Activated CD4-positive, alpha-beta T cell treated with anti-CD3 and anti-CD28 coated beads for 48 hours (primary cell): ENCODE measurements around the gene AGER.

Experiments used
- DNase-seq: peaks from one replicate; pipeline ENCODE4 v3.0.0-alpha.2; 2020

AGER gene

GRCh38 chr6:32185681-32186131 is 1.7 kb upstream of the AGER start:
- peak; percentile 71 for DNase-seq

DNA sequence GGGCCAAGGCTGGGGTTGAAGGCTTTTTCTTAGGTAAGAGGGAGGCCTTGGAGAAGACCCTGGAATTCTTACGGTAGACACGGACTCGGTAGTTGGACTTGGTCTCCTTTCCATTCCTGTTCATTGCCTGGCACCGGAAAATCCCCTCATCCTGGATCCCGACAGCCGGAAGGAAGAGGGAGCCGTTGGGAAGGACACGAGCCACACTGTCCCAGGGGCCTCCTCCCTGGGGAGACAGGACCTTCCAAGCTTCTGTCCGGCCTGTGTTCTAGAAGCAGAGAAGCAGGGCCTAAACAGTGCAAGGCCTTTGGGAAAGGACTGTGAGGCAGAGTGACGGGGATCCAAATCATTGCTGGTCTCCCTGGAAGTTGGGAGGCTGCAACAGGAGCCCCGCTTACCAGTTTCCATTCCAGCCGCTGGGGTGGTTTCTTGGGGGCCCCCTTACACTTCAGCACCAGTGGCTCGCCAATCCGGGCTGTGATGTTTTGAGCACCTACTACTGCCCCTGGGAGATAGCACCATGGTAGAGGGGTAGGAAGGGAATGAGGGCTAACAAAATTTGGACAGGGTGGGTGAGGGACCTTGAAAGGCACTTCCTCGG is 470 bp downstream of the AGER start:
- no peak for DNase-seq

DNA sequence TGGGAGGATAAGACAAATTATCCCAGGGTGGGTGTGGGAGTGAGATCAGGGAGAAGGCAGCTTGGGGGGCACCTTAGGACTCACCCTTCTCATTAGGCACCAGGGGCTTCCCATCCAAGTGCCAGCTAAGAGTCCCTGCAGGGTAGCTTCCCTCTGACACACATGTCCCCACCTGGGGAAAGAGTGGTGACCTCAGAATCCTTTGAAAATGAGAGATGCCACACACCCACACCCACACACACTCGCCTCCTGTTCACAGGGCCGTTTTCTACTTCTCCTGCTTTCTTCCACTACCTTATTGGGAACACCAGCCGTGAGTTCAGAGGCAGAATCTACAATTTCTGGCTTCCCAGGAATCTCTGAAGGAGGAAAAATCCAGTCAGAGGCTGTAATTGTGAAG is 1.0 kb downstream of the AGER start:
- DNase-seq = no peak

- no peak for DNase-seq
These were observed 1.5 kb downstream of the AGER start for GRCh38 chr6:32182555-32182981.

DNA sequence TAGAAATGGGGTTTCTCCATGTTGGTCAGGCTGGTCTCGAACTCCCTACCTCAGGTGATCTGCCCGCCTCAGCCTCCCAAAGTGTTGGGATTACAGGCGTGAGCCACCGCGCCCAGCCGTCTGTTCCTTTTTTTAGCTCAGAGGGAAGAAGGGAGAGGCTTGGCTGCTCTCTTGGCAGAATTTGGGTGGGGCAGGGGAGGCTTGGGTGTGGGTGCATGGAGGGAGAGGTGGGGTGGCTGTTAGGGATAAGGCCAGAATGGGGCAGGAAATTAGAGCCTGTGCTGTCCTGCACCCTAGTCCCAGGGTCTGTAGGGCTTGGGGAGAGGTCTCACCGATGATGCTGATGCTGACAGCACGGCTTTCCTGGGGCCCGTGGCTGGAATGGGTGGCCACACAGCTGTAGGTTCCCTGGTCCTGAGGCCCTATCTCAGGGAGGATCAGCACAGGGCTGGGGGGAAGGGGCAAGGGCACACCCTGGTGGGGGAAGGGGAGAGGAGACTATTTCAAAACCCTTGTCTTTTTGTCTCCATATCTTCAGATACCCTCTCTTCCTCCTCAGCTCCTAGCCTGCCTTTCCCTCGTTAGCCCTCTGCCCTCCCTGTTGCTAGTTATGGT is 2.0 kb downstream of the AGER start:
- DNase-seq = no peak

GRCh38 chr6:32181148-32181702 is 2.8 kb downstream of the AGER start:
- no peak for DNase-seq

DNA sequence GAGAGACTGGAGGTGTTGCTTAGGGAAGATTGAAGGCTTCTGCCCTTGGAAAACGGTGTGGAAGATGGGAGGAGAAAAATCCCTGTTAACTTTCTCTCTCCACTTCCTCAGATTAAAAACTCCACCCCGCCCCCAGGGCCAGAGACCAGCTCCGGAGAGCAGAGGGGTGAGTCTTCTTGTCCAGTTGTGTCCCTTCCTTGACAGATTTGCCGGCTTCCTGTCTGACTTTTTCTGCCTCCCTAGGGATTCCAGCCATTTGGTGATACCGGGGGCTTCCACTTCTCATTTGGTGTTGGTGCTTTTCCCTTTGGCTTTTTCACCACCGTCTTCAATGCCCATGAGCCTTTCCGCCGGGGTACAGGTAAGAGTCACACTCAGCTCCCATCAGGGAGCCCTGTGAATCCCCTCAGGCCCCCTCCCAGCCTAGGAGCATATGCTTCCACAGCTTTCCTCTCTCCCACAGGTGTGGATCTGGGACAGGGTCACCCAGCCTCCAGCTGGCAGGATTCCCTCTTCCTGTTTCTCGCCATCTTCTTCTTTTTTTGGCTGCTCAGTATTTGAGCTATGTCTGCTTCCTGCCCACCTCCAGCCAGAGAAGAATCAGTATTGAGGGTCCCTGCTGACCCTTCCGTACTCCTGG is 4.2 kb downstream of the AGER start:
- DNase-seq = no peak

GRCh38 chr6:32178547-32179440 is 5.3 kb downstream of the AGER start:
- DNase-seq = no peak

GRCh38 chr6:32177788-32178546 is 6.1 kb downstream of the AGER start, which contains the start of gene RNF5:
Gene RNF5, plus strand, starts transcription at chr6:32178405. Its CDS starts 107 bp downstream, at chr6:32178512.
- peak; percentile 94 for DNase-seq

- DNase-seq = peak; percentile 53
These were observed 6.8 kb downstream of the AGER start for GRCh38 chr6:32177183-32177787.

DNA sequence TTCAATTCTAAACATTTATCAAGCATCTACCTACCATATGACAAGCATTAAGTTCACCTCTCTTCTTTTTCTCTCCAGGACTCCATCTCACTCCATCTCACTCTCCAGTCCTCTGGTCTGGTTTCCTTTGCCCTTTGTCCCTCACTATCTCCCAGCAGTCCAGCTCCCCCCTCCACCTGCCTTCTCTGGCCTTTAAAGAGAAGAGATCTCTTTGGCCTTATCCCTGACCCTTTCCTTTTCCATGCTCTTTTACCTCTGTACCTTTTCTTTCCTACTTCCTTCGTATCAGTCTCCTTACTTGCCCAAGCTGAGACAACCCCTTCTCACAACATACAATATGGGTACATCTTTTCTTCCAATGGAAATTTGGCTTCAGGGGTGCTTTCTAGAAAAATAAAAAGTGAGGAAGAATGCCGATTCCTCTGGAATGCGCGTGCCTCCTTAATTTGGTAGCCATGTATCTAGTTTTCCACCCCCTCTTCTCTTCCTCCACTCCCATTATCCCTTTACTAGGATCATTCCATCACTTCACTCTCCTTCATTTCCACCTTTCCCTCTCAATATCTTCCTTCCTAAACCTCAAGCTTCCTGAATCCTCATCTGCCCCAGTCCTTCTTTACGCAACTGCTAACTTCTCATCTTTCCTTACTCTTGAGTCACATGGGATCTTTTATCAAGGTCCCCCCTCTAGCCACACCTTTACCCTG is 7.4 kb downstream of the AGER start:
- no peak for DNase-seq

GRCh38 chr6:32175711-32176475 is 8.2 kb downstream of the AGER start, which contains the start of gene AGPAT1:
Gene AGPAT1, minus strand, starts transcription at chr6:32176084. Its CDS starts 4,588 bp downstream, at chr6:32171496.
- DNase-seq = peak; percentile 98

- DNase-seq = no peak
These were observed 8.7 kb downstream of the AGER start for GRCh38 chr6:32175322-32175710.

GRCh38 chr6:32174416-32174815 is 9.6 kb downstream of the AGER start:
- no peak for DNase-seq

- no peak for DNase-seq
These were observed 10.9 kb downstream of the AGER start for GRCh38 chr6:32173051-32173727.

GRCh38 chr6:32171234-32171633 is 12.8 kb downstream of the AGER start:
- DNase-seq = no peak

DNA sequence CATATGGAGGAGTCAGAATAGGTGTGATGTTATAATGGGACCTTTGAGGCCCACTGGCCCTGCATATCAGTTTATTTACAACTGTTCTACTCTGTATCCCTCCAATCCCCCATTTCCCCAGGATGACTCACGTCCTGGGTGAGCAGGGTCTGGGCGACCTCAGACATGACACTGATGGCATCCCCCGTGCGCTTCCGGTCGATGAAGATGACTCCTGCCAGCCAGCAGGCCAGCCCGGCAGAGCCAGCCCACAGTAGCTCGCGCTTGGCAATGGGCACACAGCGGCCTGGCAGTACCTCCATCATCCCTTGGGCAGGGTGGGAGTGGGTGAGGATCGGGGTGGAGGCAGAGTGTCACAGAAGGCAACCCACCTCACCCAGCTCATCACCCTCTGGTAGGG is 13.8 kb downstream of the AGER start:
- DNase-seq = no peak

DNA sequence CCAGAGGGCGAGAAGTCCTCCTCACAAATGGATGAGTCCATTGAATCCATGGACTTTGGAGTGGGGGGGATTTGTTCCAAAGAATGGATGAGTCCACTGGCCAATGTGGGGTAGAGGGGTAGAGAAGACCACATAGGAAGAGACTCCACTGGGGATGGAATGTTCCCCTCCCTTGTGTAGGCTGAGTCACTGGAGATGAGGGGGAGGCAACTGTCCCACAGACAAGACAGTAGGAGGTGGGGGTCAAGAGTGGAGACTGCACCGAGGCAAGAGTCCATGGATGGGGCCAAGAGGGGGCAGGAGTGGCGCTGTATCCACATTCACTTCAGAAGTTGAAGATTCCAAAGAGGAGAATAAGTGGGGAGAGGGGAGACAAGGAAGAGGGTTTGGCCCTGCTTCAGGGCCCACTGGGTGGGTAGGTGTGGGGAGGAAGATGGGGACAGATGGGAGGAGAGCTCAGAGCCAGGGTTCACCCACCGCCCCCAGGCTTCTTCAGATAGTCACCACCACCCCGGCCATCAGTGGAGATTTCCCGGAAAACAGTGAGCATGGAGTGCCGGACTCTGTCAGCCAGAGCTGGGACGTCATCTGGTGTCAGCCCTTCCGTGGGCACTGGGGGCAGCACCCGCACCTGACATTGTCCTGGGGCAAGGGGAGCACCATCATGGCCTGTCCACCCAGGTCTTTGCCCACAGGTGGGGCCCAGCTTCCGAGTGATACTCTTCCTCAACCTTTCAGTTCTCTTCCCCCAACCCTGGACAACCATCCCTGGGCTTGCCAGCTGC is 15.1 kb downstream of the AGER start:
- no peak for DNase-seq

GRCh38 chr6:32168350-32168749 is 15.7 kb downstream of the AGER start:
- DNase-seq = no peak
